Adrenal gland (tissue), 12 donors: Measurements from ENCODE around the gene HIRA. TPM values are rescaled to one million over a fixed set of nuclear protein-coding genes. Genes with fewer than 3 reads are reported as not detected.

Experiments used
- DNase-seq, 7 donors: peaks; one replicate each; pipeline ENCODE4 v3.0.0-alpha.2; 2019 to 2020
- H3K27ac ChIP-seq, 5 donors: fragments of 200-600 bp; sonication (generic) in 4 of 5; 1 replicate in 3 of 5; 2 replicates in 2 of 5; pipeline versions ENCODE4 v1.5.1 to v1.8.0; 2016 to 2020; ENCODE audit warnings: mild to moderate bottlenecking in 1 of 5
- H3K27me3 ChIP-seq: fragments of 200-600 bp; 2 replicates; pipeline ENCODE4 v1.8.0; 2021
- H3K36me3 ChIP-seq, 2 donors: fragments of 200-600 bp; replicated peaks in 1 of 2; 1 replicate in 1 of 2; 2 replicates in 1 of 2; pipeline versions ENCODE4 v1.5.1 to v1.8.0; 2018 to 2022
- H3K4me1 ChIP-seq, 2 donors: fragments of 200-600 bp; replicated peaks in 1 of 2; 1 replicate in 1 of 2; 2 replicates in 1 of 2; pipeline versions ENCODE4 v1.5.1 to v1.8.0; 2018 to 2021
- H3K4me3 ChIP-seq, 4 donors: fragments of 200-600 bp; sonication (generic) in 3 of 4; one replicate each; pipeline ENCODE4 v1.5.1; 2016 to 2018
- H3K9me3 ChIP-seq, 3 donors: fragments of 200-600 bp; sonication (generic) in 1 of 3; replicated peaks in 1 of 3; 1 replicate in 2 of 3; 2 replicates in 1 of 3; pipeline versions ENCODE4 v1.5.1 to v1.8.0; 2016 to 2021
- POLR2A ChIP-seq, 2 donors: fragments of 450-650 bp; IDR thresholded peaks; one replicate each; pipeline ENCODE4 v1.6.1; 2017; ENCODE audit warnings: antibody characterized with exemption in 2 of 2, mild to moderate bottlenecking in 2 of 2, moderate library complexity in 1 of 2
- WGBS, 4 donors: extraction: QIAGEN DNeasy Blood & Tissue Kit in 2 of 4; methylation state at CpG; one replicate each; pipeline versions ENCODE4 v1.1.5 to v1.1.7; 2013 to 2017; 5-methylcytosine and 5-hydroxymethylcytosine counted together
- intact Hi-C, 2 donors: fragments of 100-400 bp; cut with DNase I; formaldehyde crosslinking; loops; one replicate each; pipeline versions ENCODE4 v1.14.1 to v1.15.0; 2022 to 2023
- polyA plus RNA-seq, 3 donors: library from polyadenylated mRNA; stranded (reverse); fragments of 200-250 nt in 2 of 3; fragments of 350-450 nt in 1 of 3; fragmentation: Illumina TruSeq in 1 of 3; extraction: RNeasy Lipid Tissue Mini Kit (QIAGEN cat#74804) in 1 of 3; gene quantifications; one replicate each; pipeline ENCODE4 v1.2.3, GENCODE V29; 2013 to 2014
- total RNA-seq, 9 donors: library from RNA; depleted of rRNA in 4 of 9; stranded (reverse); fragments of >200 nt in 4 of 9; fragments of 120-200 nt in 1 of 9; fragmentation: NEBNext Ultra II Directional in 1 of 9; extraction: Animal tissue kit (Norgen Biotek cat#: 25700) in 1 of 9; gene quantifications; one replicate each; pipeline versions ENCODE4 v1.1.0 to v1.2.4, GENCODE V29; 2013 to 2023
- TF ChIP-seq, protein P1 (sequence below), 6 experiments: fragments of 450-650 bp in 4 of 6; fragments of 200-600 bp in 2 of 6; sonication (generic) in 1 of 6; IDR thresholded peaks; 1 replicate in 5 of 6; 2 replicates in 1 of 6; pipeline versions ENCODE4 v1.5.1 to v1.8.0; 2016 to 2021; ENCODE audit warnings: antibody characterized with exemption in 6 of 6, mild to moderate bottlenecking in 2 of 6, moderate library complexity in 1 of 6
- donor health status: healthy with polysubstance abuse.
- donor health status: Bipolar disorder and iron deficiency.
- donor health status: DM: yes; HTN: yes; CAD: no.
- donor health status: DM: no; HTN: no; CAD: no.
- donor health status: DM: no; HTN: no; CAD: no.
- donor health status: DM: yes; HTN: yes; CAD: no.

Gene HIRA
- total and polyA plus RNA-seq, 12 donors: 8.4 to 47.8 (median 20.8) TPM

DNA sequence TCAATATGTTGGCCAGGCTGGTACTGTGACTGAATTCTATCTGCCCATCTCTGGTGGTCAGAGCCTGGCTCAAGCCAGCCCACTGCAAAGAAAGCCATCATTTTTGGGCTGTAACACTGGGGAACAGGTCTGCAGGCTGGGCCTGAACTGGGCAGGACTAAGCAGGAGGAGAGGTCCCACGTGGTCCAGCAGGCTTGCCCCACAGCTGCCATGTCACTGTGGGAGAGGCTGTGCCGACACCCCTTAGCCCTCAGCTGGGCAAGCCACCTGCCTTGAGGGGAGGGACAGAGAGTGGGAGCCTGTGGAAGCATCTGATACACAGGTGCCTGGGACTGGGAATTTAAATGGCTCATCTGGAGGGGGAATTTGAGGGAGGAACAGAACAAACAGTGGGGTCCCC lies 73.3 kb downstream of the HIRA start:
- peaks cover 0 to 85% of the 10 kb centered on the region in 2 donors for H3K36me3 ChIP-seq
- TF ChIP-seq, protein P1, sequence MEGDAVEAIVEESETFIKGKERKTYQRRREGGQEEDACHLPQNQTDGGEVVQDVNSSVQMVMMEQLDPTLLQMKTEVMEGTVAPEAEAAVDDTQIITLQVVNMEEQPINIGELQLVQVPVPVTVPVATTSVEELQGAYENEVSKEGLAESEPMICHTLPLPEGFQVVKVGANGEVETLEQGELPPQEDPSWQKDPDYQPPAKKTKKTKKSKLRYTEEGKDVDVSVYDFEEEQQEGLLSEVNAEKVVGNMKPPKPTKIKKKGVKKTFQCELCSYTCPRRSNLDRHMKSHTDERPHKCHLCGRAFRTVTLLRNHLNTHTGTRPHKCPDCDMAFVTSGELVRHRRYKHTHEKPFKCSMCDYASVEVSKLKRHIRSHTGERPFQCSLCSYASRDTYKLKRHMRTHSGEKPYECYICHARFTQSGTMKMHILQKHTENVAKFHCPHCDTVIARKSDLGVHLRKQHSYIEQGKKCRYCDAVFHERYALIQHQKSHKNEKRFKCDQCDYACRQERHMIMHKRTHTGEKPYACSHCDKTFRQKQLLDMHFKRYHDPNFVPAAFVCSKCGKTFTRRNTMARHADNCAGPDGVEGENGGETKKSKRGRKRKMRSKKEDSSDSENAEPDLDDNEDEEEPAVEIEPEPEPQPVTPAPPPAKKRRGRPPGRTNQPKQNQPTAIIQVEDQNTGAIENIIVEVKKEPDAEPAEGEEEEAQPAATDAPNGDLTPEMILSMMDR (IDR thresholded peaks at IDR 0.05): no peak
- no peak for TF ChIP-seq POLR2A (IDR thresholded peaks at IDR 0.05)
- WGBS, 4 donors: 90 to 100% (median 96%) methylated on average over 1 to 2 of the region's 2 CpGs
- H3K27ac ChIP-seq: no peak overlapping the region
- intact Hi-C loops: loop anchor here in 1 of 2 donors (10.0 kb wide), 1 partner anchor 53 kb away; no protein-coding TSS in a partner anchor
- no peaks in the 10 kb centered on the region for H3K9me3 ChIP-seq
- H3K4me3 ChIP-seq: no peak overlapping the region
- H3K27me3 ChIP-seq: no peaks in the 10 kb centered on the region
- DNase-seq: no peak
- H3K4me1 ChIP-seq: no peaks in the 10 kb centered on the region

DNA sequence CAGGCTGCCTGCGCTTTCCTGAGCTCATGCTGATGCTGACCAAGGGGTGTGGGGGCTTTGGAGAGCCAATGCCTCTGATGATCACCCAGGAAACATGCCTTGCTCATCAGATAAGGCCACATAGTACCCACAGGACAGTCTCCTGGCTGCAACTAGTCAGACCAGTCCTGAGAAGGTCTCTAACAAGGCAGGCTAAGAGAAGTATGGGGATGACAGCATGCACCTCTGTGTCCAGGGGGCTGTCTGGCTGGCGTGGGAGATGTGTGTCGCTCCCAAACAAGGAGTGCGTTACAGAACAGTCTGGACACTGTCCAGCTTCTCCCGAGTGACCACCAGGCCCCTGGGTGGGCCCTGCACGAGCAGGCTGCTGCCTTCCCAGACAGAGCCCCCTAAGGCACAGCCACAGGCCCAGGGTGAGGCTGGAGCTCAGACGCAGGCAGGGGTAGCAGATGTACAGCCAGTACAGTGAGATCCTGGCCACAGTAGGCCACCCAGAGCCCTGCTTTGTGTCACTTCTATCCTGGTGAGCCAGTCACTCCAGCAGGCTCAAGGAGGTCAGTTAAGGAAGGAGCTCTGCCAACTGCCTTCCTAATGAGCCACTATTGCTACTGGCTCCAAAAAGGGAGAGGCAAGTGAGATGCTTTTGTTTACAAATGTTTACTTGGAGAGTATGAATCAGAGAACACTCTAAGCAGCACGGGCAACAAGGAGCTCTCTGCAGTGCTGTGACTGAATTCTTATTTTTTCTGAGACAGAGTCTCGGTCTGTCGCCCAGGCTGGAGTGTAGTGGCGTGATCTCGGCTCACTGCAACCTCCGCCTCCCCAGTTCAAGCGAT lies 74.0 kb downstream of the HIRA start:
- Histone ChIP-seq H3K9me3 (no peaks in the 10 kb centered on the region), H3K27me3 (no peaks in the 10 kb centered on the region), H3K4me1 (no peaks in the 10 kb centered on the region), H3K36me3 (peaks cover 0 to 92% of the 10 kb centered on the region in 2 donors), H3K4me3 (no peak overlapping the region), H3K27ac (no peak overlapping the region)
- intact Hi-C loops: loop anchor here in 1 of 2 donors (10.0 kb wide), 1 partner anchor 53 kb away; no protein-coding TSS in a partner anchor
- no peak for DNase-seq
- TF ChIP-seq, protein P1 (IDR thresholded peaks at IDR 0.05): no peak
- no peak for TF ChIP-seq POLR2A (IDR thresholded peaks at IDR 0.05)
- WGBS, 4 donors: 94 to 97% (median 95%) methylated on average over 9 to 14 of the region's 14 CpGs

DNA sequence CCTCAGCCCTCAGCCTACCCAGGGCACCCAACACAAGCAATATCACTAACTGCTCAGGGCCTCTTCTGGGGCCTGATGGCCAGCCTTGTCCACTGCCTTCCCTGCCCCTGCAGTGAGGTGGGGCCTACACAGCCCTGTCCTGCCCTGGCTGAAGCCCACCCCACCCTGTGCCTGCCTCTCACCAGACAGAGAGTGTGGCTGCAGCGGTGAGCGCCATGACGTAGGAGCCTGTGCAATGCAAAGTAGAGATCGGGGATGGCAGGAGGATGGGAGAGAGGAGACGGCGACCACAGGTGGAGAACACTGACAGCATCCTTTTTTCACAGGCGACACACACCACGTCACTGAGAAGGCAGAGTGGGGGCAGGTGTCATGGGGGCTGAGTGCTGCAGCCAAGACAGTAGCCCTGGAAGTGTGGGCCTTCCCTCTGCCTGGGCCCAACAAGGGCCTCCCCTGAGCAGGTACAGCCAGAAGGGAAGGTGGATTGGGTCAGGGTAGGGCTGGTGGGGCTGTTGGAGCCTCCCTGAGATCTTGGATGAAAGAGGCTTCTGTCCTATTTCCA lies 74.7 kb downstream of the HIRA start:
- intact Hi-C loops: loop anchor here in 1 of 2 donors (10.0 kb wide), 1 partner anchor 52 kb away; no protein-coding TSS in a partner anchor
- Histone ChIP-seq H3K4me3 (no peak overlapping the region), H3K9me3 (no peaks in the 10 kb centered on the region), H3K4me1 (no peaks in the 10 kb centered on the region), H3K36me3 (peaks cover 0 to 92% of the 10 kb centered on the region in 2 donors), H3K27ac (no peak overlapping the region), H3K27me3 (no peaks in the 10 kb centered on the region)
- TF ChIP-seq, protein P1 (IDR thresholded peaks at IDR 0.05): no peak
- no peak for TF ChIP-seq POLR2A (IDR thresholded peaks at IDR 0.05)
- no peak for DNase-seq
- 95 to 99% (median 97%) methylated on average over 5 to 8 of the region's 8 CpGs for WGBS, 4 donors

DNA sequence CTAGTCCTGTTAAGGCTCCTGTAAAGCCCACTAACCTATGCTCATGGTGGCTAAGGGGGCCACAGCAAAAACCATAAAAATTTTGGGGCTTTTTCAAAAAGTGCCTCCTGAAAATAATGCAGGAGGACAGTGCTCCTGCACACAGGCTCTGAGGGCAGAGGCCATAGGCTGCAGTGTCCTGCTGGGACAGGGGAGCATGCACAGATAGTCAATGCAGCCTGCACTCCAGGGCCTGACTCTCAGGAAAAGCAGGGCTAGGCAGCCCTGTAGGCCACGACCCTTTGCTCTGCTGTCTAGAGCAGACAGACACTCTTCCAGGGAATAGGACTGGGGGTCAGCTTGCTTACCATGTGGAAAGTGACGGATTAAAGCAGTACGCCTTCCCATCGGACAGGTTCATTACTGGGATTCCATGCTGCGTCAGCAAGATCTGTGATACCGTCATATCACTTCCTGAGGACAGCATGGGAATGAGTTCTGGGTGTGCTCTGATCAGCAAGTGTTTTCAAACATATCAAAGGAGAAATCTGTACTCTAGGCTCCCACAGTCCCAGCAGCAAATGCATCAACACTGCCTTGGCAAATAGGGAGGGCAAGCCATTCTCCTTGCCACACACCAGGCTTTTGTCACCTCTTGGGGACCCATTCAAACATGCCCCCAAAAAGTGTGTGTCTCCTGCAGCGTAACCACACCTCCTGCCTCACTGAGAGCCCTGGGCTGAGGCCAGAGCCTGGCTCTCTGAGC lies 75.9 kb downstream of the HIRA start:
- TF ChIP-seq, protein P1 (IDR thresholded peaks at IDR 0.05): no peak
- TF ChIP-seq POLR2A (IDR thresholded peaks at IDR 0.05): no peak
- Histone ChIP-seq H3K36me3 (peaks cover 0 to 92% of the 10 kb centered on the region in 2 donors), H3K4me1 (no peaks in the 10 kb centered on the region), H3K9me3 (no peaks in the 10 kb centered on the region), H3K4me3 (no peak overlapping the region), H3K27me3 (no peaks in the 10 kb centered on the region), H3K27ac (no peak overlapping the region)
- no peak for DNase-seq
- 91 to 95% (median 94%) methylated on average over 6 to 7 of the region's 7 CpGs for WGBS, 4 donors
- intact Hi-C loops: loop anchor here in 1 of 2 donors (10.0 kb wide), 1 partner anchor 51 kb away; no protein-coding TSS in a partner anchor
